ENCODE data around the gene ALG1.
A peak's percentile ranks its signal among the peaks of the same experiment; 100 is the strongest.
"Not testable (repeated sequence)": the region's sequence is repeated elsewhere in the genome, so short reads cannot be mapped to it uniquely, and the experiment has no call there.

ALG1 gene

DNA sequence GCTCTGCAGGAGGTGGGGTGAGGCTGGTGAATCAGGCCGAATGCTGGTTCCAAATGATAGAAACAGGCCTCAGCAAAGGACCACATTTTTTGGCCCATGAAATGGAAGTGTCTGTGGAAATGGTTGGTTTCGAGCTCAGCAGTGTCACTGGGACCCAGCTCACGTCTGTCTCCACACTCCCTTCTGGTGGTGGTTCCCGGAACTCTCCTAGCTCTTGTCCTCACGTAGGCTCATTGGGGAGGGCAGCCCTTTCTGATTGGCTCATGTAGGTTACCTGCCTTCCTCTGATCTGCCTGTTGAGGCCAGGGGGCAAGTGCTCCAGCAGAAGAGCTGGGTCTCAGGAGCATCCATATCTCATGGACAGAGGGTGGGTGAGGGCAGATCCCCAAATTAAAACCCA, 4.0 kb downstream of the ALG1 start:
- DNase-seq: no peak

DNA sequence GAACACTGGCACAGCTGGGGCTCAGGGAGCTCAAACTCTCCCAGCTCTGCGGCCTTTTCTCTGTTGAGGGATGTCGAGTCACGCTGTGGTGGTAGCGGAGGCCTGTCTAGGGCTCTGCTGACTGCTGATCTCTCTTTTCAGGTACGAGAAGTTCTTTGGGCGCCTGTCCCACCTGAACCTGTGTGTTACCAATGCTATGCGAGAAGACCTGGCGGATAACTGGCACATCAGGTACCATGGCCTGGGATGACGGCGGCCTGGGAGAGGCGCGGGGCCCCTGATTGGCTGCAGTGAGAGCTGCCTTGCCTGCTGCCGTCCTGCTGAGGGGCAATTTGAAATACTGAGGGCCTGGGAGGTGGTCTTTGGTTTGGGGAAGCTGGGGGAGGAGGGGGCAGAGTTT, 5.7 kb downstream of the ALG1 start:
- no peak for DNase-seq

DNA sequence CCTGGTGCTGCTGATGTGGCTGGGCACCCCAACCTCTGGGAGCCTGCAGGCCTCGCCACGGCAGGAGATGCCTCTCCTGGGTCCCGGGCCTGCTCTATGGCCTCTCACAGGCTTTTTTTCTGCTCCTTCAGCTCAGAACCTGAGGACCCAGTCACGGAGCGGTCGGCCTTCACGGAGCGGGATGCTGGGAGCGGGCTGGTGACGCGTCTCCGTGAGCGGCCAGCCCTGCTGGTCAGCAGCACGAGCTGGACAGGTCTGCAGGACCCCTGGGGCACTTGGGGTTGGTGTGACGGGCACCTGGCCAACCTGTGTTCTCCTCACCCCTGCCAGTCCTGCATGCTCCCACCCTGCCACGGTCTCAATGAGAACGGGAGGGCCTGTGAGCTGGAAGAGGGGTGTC, 7.0 kb downstream of the ALG1 start:
- DNase-seq: no peak

DNA sequence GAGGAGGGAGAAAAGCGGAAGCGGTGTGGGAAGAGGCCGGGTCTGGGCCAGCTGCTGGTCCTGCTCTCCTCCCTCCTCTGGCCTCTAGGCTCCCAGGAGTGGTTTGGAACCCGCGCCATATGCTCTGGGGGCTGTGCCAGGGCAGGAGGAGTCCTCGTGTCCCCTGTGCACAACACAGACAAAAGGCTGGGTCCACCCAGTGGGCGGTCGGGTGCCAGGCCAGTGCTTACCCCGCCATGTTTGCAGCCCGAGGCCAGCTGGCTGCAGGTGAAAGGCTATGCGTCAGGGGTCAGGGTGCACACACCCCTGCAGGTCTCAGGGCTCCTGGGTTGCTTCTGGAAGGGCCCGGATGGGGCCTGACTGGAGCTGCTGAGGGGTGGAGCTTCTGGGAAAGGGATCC, 8.8 kb downstream of the ALG1 start:
- not testable (repeated sequence) for DNase-seq

DNA sequence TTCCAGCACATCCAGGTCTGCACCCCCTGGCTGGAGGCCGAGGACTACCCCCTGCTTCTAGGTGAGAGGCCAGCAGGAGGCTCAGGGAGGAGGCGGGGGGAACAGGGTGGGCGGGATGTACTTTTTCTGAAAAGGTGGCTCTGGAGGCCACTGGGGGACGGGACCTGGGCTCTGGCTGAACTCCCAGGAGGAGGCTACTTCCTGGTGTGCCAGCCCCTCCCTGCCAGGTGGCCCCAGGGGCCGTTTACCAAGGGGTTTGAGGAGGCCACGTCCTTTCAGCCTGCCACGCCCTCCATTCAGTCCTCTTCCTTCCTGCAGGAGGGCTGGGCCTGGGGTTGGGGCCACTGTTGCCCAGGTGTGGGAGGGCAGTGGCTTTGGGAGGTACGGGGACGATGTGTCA, 9.4 kb downstream of the ALG1 start:
- DNase-seq: not testable (repeated sequence)

DNA sequence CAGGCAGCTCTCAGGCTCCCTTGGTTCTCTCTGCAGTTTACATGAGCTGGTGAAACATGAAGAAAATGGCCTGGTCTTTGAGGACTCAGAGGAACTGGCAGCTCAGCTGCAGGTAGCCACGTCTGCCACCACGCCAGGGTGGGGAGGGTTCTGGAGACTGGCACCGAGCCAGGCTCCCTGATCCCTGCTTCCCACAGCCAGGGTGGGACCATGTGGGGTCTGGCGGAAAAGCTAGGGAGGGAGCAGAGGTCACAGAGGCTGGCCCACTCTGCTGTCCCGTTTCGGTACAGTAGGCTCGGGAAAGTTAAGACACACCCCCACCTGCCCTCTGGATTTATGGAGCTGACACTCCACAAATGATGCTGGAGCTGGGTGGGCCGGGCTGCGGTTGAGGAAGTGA, 12.0 kb downstream of the ALG1 start:
- DNase-seq: not testable (repeated sequence)

DNA sequence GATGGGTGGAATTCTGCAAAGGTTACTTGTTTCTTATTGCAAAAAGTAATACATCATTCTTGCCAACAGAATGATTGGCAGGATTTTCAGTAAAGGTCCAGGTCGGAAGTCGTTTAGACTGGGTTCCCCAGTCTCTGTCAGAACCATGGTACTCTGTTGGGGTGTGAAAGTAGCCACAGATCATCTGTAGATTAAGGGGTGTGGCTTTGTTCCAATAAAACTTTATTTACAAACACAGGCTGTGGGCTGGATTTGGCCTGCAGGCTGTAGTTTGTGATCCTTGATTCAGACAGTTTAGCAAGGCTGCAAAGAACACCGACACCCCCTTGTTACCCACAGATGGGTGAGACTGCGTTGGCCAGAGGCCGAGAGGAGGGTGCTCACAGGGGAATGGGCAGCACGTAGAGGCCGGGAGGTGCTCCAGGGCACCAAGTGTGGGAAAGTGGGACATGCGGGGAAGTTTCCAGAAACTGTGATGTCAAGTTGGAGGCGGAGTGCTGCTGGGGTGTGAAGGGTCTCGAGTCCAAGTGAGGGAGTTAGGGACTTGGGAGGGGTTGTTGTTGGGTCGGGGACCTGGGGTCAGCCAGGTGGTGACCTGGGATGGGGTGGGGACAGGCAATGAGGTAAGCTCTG, 12.6 kb downstream of the ALG1 start:
- not testable (repeated sequence) for DNase-seq

DNA sequence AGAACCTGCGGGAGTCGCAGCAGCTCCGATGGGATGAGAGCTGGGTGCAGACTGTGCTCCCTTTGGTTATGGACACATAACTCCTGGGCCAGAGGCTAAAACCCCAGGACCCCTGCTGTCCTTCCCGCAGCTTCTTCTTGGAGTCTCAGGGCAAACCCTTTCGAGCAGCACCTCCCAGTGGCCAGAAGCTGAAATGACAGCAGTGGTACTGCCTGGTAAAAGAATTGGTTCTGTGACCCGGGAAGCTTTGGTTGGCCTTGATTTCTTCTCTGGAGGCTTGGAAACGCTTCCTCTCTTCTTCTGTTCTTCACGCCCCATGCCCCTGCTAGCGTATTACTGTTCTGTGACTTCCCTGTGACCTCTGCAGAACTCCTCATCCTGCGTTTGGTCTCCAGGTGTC, 13.2 kb downstream of the ALG1 start:
- DNase-seq: peak; percentile 68

DNA sequence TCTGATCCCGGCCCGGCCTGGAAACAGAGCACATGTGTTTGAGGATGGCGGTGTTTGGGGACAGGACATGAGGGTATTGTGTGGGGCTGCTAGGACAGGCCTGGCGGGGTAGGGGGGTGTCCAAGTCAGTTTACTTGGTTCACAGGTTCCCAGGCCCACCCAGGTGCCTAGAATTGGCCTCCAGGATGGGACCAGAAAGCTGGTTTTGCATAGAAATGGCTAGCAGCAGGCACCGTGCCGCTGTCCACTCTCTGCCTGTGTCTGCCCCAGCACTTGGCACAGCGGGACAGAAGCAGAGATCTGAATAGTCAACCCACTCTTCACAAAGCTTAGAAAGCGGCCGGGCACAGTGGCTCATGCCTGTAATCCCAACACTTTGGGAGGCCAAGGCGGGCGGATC, 14.1 kb downstream of the ALG1 start:
- DNase-seq: not testable (repeated sequence)

DNA sequence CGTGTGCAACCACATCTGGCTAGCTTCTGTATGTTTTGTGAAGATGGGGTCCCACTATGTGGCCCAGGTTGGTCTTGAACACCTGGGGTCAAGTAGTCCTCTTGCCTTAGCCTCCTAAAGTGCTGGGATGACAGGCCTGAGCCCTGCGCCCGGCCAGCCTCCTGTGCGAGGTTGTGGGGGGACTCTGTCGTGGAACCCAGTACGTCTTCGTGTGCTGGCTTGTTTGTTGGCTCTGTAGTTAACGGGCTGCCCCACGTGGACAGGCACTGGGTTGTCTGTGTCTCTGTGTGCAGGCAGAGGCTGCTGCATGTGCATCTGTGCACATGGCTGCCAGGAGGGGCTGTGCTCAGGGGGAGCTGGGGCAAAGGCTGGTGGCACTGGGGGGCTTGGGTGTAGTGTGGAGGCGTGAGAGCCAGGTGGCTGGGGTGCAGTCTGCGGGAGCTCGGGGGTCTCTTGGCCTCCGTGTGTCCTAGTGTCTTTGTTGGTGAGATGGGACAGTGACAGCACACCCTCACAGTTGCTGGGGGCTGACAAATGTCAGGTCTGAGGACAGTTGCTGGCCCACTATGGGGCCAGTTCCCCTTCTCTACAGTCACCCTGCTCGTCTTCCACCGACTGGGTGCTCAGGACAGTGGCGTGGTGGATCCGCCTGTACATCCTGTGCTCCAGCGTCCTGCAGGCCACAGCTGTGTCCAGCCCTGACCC, 16.6 kb downstream of the ALG1 start:
- not testable (repeated sequence) for DNase-seq

DNA sequence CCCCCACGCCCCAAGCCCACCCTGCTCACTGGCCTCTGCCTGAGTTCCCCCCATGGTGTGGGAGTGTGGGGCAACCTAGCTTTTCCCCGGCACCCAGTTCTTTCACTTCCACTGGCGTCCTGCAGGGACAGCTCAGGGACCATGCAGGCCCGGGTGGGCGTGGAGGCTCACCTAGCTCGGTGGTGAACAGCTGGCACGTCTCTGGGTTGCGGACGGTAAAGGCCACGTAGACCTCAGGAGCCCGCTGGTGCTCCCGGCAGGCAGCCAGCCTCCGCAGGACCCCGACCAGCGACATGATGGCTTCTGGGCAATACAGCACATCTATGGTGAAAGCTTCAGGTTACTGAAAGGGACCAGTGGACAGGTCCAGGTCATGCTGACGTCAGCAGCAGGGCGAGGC, 17.3 kb downstream of the ALG1 start:
- not testable (repeated sequence) for DNase-seq

DNA sequence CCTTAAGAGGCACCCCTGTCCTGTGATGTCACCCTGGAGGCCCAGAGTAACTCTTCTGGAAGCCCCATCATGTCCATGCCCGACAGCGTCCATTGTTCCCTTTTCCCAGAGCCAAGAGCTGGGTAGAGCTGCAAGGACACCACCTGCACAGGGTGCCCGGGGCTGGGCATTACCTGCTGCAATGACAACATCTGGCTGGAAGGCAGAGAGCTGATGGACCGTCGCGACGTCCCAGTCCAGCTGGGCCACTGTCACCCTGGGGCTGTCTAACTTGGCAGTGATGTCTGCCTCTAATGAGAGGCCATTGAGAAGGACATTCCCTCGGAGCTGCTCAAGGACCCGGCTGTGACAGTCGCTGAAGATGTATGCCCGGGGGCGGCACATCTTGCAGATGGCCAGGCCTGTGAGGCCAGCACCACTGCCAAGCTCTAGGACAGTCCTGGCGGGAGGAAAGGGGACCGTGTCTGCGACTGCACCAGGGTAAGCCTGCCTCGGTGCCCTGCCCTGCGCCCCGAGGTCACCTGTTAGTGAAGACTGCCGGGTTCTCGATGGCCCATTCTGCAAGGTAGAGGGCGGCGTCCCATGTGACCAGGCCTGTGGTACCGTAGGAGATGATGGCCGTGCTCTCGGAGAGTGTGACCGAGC, 18.4 kb downstream of the ALG1 start:
- DNase-seq: not testable (repeated sequence)

DNA sequence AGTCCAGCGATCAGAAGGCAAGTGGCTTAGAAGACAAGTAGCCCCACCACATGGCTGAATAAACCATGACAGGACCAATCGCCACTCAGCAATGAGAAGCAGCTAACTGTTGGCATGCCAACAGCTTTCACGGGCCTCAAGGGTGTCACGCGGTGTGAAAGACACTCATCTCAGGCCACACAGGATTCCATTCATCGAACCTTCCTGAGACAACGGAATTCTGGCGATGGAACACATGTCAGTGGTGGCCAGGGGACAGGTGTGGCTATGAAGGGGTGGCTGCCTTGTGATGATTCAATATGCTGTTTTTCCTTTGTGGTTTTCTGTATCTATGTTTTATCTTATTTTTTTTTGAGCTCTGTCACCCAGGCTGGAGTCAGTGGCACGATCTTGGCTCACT, 18.9 kb downstream of the ALG1 start:
- not testable (repeated sequence) for DNase-seq

DNA sequence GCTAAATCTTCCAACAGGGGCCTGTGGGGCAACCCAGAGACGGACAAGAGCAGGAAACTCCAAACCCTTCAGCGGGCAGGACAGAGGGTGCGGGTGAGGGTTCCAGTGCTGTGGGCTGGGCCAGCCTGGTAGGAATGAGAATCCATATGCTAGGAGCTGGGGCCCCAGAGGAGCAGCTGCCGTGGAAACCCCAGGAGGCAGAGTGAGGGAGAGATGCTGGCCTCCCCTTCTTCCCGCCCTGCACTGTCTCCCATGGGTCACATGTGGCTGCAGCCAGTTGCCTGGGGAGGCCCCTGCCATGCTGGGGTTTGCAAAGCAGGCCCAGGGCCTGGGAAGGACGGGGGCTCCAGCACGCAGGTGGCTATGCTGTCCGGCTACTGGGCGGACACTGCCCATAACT, 21.4 kb downstream of the ALG1 start:
- DNase-seq: not testable (repeated sequence)

DNA sequence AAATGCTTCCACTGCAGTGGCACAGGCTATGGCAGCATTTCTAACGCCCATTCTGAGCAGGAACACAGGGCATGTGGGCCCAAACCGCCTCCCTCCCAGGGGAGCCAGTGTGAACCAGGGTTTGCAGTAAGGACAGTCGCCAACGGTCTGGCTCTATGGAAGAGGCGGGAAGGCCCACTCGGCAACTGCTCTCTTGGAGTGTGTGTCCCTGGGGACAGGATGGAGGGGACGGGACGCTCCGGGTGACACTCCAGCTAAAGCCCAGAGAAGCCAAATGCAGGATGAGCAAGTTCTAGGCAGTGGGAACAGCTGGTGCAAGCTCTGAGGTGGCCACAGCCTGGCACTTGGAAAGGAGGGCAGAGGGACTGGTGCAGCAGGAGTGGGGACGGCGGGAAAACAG, 22.1 kb downstream of the ALG1 start:
- not testable (repeated sequence) for DNase-seq

DNA sequence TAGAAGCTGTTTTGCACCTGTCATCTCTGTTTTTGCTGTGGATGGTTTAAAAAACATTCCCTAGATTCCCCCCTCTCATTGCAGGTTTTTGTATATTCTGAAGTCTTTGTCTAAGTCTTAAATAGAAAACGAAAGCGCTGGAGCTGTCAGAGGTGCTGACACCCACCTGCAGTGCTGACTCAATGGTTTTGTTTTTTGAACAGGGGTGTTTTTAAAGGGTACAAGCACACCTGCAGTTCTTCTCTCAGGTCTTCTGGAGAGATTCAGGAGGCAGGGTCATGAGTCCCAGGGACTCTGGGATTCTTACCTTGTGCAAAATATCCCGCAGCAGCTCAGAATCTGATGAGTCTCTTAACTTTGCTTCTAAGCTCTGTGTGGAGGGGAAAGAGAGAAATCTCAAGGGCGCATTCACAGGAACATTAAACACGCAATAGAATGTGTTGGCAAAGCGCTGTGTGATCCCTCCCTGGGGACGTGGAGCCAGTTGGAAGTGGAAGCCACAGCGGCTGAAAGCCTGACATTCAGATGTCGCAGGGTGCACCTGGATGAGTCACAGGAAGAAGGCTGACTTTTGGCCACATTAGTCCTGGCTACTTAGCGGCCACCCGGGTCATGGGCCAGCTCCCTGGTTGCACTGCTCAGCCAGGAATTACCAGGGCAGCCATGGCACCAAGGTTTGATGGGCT, 23.6 kb downstream of the ALG1 start:
- not testable (repeated sequence) for DNase-seq

DNA sequence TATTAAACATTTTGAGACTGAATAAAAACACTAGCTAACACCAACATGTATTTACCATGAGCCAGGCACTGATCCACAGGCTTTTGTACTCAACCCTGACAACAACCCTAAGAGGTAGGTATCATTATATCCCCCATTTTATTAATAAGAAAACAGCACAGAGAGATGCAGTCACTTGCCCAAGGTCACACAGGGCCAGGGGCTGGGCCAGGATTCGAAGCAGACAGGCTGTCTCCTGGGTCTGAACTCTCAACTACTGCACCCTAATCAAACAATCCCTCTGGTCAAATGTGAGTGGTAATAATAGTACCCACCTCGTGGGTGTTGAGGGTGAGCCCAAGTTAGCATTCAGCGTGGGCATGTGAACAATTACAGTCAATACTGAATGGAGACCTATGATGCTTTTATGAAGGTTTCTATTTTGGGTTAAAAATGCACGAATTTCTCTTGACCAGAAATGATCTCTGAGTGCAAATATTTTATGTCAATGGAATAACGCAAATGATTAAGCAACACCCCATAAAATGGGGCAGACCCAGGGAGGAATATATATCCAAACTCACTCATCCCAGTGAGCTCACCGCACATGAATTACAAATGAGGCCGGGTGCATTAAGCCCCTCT, 24.9 kb downstream of the ALG1 start:
- DNase-seq: not testable (repeated sequence)

DNA sequence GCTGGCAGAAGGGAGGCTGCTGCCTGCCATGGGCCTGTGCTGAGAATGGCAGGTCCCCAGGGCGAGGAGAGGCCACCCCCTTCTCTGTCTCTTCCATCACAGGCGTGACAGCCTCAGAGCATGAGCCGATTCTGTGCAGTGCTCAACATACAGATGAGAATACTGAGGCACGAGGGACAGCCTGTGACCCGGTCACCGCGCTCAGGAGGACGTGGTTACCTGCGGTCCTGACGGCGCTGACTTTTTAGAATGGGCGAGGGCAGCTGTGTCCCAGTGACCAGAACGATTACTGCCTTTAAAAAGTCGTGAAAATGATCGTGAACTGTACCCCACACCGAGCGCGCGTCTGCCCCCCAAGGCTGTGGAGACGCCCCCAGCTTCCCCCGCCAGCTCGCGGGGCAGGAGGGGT, 25.4 kb downstream of the ALG1 start:
- DNase-seq: peak; percentile 28

DNA sequence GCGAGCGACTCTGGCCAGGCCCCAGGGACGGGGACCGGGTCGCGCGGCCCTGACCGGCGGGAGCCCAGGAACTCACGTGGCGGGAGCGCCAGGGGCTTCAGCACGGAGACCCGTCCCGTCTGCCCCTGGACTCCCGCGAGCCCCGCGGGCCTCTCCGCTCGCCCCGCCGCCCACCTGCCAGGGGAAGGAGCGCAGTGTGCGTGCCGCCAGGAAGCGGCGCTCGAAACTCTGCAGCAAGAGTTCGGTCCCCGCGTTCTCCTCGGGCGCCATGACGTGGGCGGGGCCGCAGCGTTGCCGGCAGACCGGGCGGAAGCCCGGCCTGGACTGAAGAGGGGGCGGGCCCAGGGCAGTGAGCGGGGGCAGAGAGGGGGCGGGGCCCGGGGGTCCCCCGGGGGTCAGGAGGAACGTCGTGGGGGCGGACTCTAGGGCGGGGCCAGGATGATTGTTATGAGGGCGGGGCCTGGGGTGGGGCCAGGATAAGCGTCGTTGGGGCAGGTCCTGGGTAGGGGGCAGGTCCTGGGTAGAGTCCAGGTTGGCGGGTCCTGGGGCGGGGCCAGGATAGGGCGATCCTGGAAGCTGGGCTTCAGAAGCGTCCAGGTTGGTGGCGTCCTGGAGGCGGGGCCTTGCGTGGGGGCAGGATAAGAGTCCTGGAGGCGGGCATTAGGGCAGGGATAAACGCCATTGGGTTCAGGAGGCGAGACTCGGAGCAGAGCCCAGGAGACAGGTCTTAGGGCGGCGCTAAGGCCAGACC, 26.0 kb downstream of the ALG1 start, which contains the start of gene EEF2KMT:
Gene EEF2KMT, minus strand, starts transcription at position 326 of the 751 bp plus-strand sequence. Its CDS starts 56 bp downstream, at position 270.
- peak; percentile 99 for DNase-seq

DNA sequence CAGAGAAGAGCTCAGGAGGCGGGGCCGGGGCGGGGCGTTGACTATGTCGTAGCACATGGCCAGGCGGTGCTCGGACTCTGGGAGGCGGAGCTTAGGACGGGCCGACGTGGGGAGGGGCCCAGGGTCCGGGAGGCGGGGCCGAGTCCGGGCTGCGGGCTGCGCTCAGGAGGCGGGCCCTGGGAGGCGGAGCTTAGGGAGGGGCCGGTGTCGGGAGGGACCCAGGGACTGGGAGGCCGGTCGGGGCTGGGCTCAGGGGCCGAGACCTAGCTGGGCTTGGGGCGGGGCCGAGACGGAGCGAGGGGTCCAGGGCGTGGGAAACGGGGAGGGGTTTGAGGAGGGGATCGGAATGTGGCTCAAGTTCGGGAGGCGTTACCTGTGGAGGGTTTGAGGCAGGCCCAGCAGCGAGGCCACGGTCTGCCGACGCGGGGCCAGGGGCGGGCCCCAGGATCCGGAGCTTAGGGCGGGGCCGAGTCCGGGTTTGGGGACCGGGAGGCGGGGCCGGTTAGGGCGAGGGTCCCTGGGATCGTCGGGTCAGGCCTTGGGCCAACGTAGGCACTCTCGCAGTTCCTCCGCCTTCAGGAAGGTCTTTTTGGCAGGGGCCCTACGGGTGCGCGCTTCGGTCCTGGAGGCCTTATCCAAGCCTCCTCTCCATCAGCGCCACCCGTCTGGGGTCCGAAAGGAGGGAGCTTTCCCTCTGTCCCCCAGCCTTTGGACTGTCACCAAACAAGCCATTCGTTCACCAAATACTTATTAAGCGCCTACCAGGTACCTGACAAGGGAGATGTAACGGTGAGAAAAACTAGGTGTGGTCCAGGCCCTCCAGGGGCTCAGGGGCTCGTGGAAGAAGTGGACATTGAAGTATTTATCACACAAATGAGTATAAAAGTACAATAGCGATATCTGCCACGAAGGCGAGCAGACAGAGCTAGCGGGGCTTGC, 26.8 kb downstream of the ALG1 start:
- peak; percentile 38 for DNase-seq

DNA sequence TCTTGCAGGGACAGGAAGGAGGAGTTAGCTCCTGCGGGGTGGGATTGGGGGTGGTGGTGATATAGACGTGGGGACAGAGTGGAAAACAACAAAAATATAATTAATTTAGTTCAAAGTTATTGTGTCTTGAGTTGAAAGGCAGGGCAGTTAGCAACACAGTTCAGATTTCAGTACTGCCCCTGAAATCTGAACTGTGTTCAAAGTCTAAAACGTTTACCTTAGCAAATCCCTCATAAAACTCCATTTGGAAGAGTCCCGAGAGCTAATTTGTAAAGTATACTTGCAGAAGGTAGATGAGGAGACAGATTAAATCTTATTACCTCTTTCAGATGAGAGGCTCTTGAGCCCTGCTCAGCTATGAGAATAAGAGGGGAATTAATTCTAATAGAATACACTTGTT, 27.5 kb downstream of the ALG1 start:
- DNase-seq: not testable (repeated sequence)
